HG03095 (cell line): ENCODE data around the gene ALDH3B1.
A peak's percentile ranks its signal among the peaks of the same experiment; 100 is the strongest.

Experiments
- ATAC-seq: cut with Tn5 transposase; IDR thresholded peaks from one replicate; pipeline ENCODE4 v1.9.1; 2021; ENCODE audit warnings: moderate library complexity; ENCODE audit not compliant: unreplicated experiment

ALDH3B1 gene

GRCh38 chr11:67996622-67997474, 13.3 kb upstream of the ALDH3B1 start:
- ATAC-seq, result no peak

- no peak for ATAC-seq
These were observed 12.6 kb upstream of the ALDH3B1 start for GRCh38 chr11:67997475-67997921.

GRCh38 chr11:67998150-67999045, 11.7 kb upstream of the ALDH3B1 start:
- ATAC-seq, result no peak

- no peak for ATAC-seq
These were observed 10.9 kb upstream of the ALDH3B1 start for GRCh38 chr11:67999201-67999629.

GRCh38 chr11:67999704-68000103, 10.4 kb upstream of the ALDH3B1 start:
- ATAC-seq, result no peak

GRCh38 chr11:68002575-68002937, 7.6 kb upstream of the ALDH3B1 start:
- ATAC-seq, result peak; percentile 27

GRCh38 chr11:68002938-68003845, 6.9 kb upstream of the ALDH3B1 start:
- ATAC-seq, result peak; percentile 29

GRCh38 chr11:68003846-68004550, 6.1 kb upstream of the ALDH3B1 start, which contains the start of gene UNC93B1:
TSS of gene UNC93B1 (minus strand) at chr11:68004097. CDS start at chr11:68004043, 54 bp downstream.
- ATAC-seq, result peak; percentile 57

- ATAC-seq, result no peak
These were observed 5.4 kb upstream of the ALDH3B1 start for GRCh38 chr11:68004551-68005335.

GRCh38 chr11:68006606-68007166, 3.4 kb upstream of the ALDH3B1 start:
- ATAC-seq, result no peak

- no peak for ATAC-seq
These were observed 2.4 kb upstream of the ALDH3B1 start for GRCh38 chr11:68007498-68008380.

GRCh38 chr11:68008381-68009337, 1.5 kb upstream of the ALDH3B1 start:
- ATAC-seq, result no peak

- ATAC-seq, result no peak
These were observed 587 bp upstream of the ALDH3B1 start for GRCh38 chr11:68009391-68010089.

- no peak for ATAC-seq
These were observed 1.2 kb downstream of the ALDH3B1 start for GRCh38 chr11:68011051-68011943.
